GM12872 (cell line): ENCODE measurements around the gene HEATR5A.

Source experiments
- CTCF ChIP-seq: IDR thresholded peaks from 3 replicates; pipeline ENCODE4 v1.5.1; 2011; ENCODE audit warnings: low read depth, mild to moderate bottlenecking, low read length, moderate library complexity; ENCODE audit not compliant: insufficient read depth

Gene HEATR5A

GRCh38 chr14:31357279-31357678 is 63.1 kb downstream of the HEATR5A start:
- TF ChIP-seq CTCF = no peak

GRCh38 chr14:31346097-31346496 is 74.3 kb downstream of the HEATR5A start:
- no peak for TF ChIP-seq CTCF

- TF ChIP-seq CTCF = no peak
These were observed 79.1 kb downstream of the HEATR5A start for GRCh38 chr14:31341280-31341679.

- TF ChIP-seq CTCF = no peak
These were observed 79.9 kb downstream of the HEATR5A start for GRCh38 chr14:31340297-31341063.

GRCh38 chr14:31339743-31340142 is 80.6 kb downstream of the HEATR5A start:
- no peak for TF ChIP-seq CTCF

- TF ChIP-seq CTCF = no peak
These were observed 83.0 kb downstream of the HEATR5A start for GRCh38 chr14:31337331-31337730.

- TF ChIP-seq CTCF = no peak
These were observed 83.7 kb downstream of the HEATR5A start for GRCh38 chr14:31336646-31337045.

GRCh38 chr14:31326111-31326510 is 94.2 kb downstream of the HEATR5A start:
- 0 out of 3 replicates have a peak, but pooled peaks have one; percentile 12 for TF ChIP-seq CTCF
